Endothelial cell of umbilical vein (primary cell): ENCODE data around the gene ENAH. TPM values are rescaled to one million over a fixed set of nuclear protein-coding genes. Genes with fewer than 3 reads are reported as not detected.

Experiments
- BruUV-seq: library from RNA; stranded (reverse); fragments of 400-500 nt; replicated peaks from 2 replicates; lab custom pipeline; 2021; lab: Mats Ljungman, UMichigan
- CTCF ChIA-PET: fragments of 300-600, 350-600 bp; sonication (Branson Sonifier 250); formaldehyde crosslinking; loops from one replicate; lab custom pipeline; 2021; ENCODE audit warnings: antibody characterized with exemption, inconsistent platforms; lab: Charles Lee
- POLR2A ChIA-PET: fragments of 300-600, 350-600 bp; sonication (Branson Sonifier 250); formaldehyde crosslinking; loops from one replicate; lab custom pipeline; 2021; ENCODE audit warnings: antibody characterized with exemption, inconsistent platforms; lab: Charles Lee
- DNase-seq: peaks from one replicate; pipeline ENCODE4 v3.0.0-alpha.2; 2011; ENCODE audit warnings: low read depth, low spot score
- FAIRE-seq: peaks from 2 replicates; lab custom pipeline; 2011; peaks lifted over from hg19 to GRCh38; lab: Jason Lieb, UNC
- H2AFZ ChIP-seq: 2 replicates; pipeline ENCODE4 v1.6.0; 2012; ENCODE audit warnings: low read depth, low read length, control low read depth, inconsistent platforms
- H3K27ac ChIP-seq: 2 replicates; pipeline ENCODE4 v1.5.1; 2011; ENCODE audit warnings: low read depth, mild to moderate bottlenecking, control low read depth, low read length, moderate library complexity; ENCODE audit not compliant: insufficient read depth
- H3K27me3 ChIP-seq, 2 experiments: 2 replicates each; pipeline versions ENCODE4 v1.6.0 to v1.6.1; 2011; ENCODE audit warnings: low read length in 2 of 2, mixed read lengths in 1 of 2; ENCODE audit not compliant: control insufficient read depth in 2 of 2, insufficient read depth in 2 of 2
- H3K36me3 ChIP-seq, 2 experiments: 2 replicates in 1 of 2; 3 replicates in 1 of 2; pipeline ENCODE4 v1.5.1; 2011; ENCODE audit warnings: low read length in 2 of 2, mild to moderate bottlenecking in 1 of 2, moderate library complexity in 1 of 2; ENCODE audit not compliant: control insufficient read depth in 2 of 2, insufficient read depth in 2 of 2; ENCODE audit errors: extremely low read depth in 1 of 2
- H3K4me1 ChIP-seq: 3 replicates; pipeline ENCODE4 v1.5.1; 2011; ENCODE audit warnings: mild to moderate bottlenecking, low read length; ENCODE audit not compliant: control insufficient read depth, insufficient read depth; ENCODE audit errors: extremely low read depth
- H3K4me2 ChIP-seq: 2 replicates; pipeline ENCODE4 v1.6.1; 2011; ENCODE audit warnings: low read length, control low read depth, mixed read lengths; ENCODE audit not compliant: insufficient read depth
- H3K4me3 ChIP-seq, 3 experiments: fragments of 200-600 bp in 1 of 3; sonication (generic), shearing (Covaris generic) in 1 of 3; replicated peaks in 1 of 3; 2 replicates each; pipeline ENCODE4 v1.5.1; 2011 to 2016; ENCODE audit warnings: control low read depth in 3 of 3, low read length in 3 of 3, mild to moderate bottlenecking in 2 of 3, inconsistent platforms in 1 of 3, low read depth in 1 of 3, moderate library complexity in 1 of 3; ENCODE audit not compliant: insufficient read depth in 1 of 3
- H3K79me2 ChIP-seq: 2 replicates; pipeline ENCODE4 v1.6.0; 2012; ENCODE audit warnings: low read length, inconsistent platforms; ENCODE audit not compliant: control insufficient read depth, insufficient read depth
- H3K9ac ChIP-seq: replicated peaks from 2 replicates; pipeline ENCODE3; 2011; ENCODE audit warnings: low read length, control low read depth; ENCODE audit not compliant: insufficient read depth; ENCODE audit errors: extremely low read depth
- H3K9me1 ChIP-seq: replicated peaks from 3 replicates; pipeline ENCODE4 v1.6.0; 2011; ENCODE audit warnings: mild to moderate bottlenecking, low read length; ENCODE audit not compliant: control insufficient read depth, insufficient read depth; ENCODE audit errors: extremely low read depth
- H3K9me3 ChIP-seq: replicated peaks from 2 replicates; pipeline ENCODE4 v1.5.1; 2012; ENCODE audit warnings: low read length, inconsistent platforms; ENCODE audit not compliant: control insufficient read depth, insufficient read depth
- H4K20me1 ChIP-seq: replicated peaks from 2 replicates; pipeline ENCODE3; 2011; ENCODE audit warnings: mild to moderate bottlenecking, low read length; ENCODE audit not compliant: control insufficient read depth, insufficient read depth; ENCODE audit errors: extremely low read depth
- CTCF ChIP-seq, 2 donors: IDR thresholded peaks; 1 replicate in 1 of 2; 2 replicates in 1 of 2; pipeline ENCODE4 v1.5.1; 2011; ENCODE audit warnings: low read length in 2 of 2, mild to moderate bottlenecking in 2 of 2, moderate library complexity in 2 of 2, control low read depth in 1 of 2, inconsistent platforms in 1 of 2, low read depth in 1 of 2; ENCODE audit not compliant: insufficient read depth in 1 of 2; ENCODE audit errors: extremely low read depth in 1 of 2
- EZH2 ChIP-seq: IDR thresholded peaks from 2 replicates; pipeline ENCODE4 v1.6.1; 2012; ENCODE audit warnings: borderline replicate concordance, low read depth, mild to moderate bottlenecking, moderate library complexity, low read length, inconsistent platforms; ENCODE audit not compliant: severe bottlenecking
- GATA2 ChIP-seq: IDR thresholded peaks from 2 replicates; pipeline ENCODE4 v1.7.0; 2011; ENCODE audit warnings: low read depth, mild to moderate bottlenecking, moderate library complexity, mixed read lengths, low read length; ENCODE audit not compliant: insufficient read length, insufficient read depth
- JUN ChIP-seq: IDR thresholded peaks from 2 replicates; pipeline ENCODE4 v1.6.1; 2011; ENCODE audit warnings: borderline replicate concordance, low read depth; ENCODE audit not compliant: insufficient read length, insufficient read depth
- MAX ChIP-seq: IDR thresholded peaks from 2 replicates; pipeline ENCODE4 v1.6.1; 2011; ENCODE audit not compliant: insufficient read depth, insufficient read length
- MYC ChIP-seq: IDR thresholded peaks from one replicate; pipeline ENCODE4 v1.6.1; 2011; ENCODE audit warnings: mild to moderate bottlenecking, low read depth, low read length
- POLR2AphosphoS5 ChIP-seq: IDR thresholded peaks from 2 replicates; pipeline ENCODE4 v1.6.1; 2012; ENCODE audit warnings: low read depth, mild to moderate bottlenecking, control low read depth, low read length, moderate library complexity; ENCODE audit not compliant: insufficient read depth
- dilution Hi-C: fragments of 300-500 bp; cut with MboI; formaldehyde crosslinking; loops from one replicate; pipeline ENCODE4 v1.15.0; 2019; ENCODE audit warnings: low sequenced_read_pairs; ENCODE audit not compliant: extremely low pct_ligation_motif_present
- intact Hi-C: fragments of 100-400 bp; cut with micrococcal nuclease; formaldehyde crosslinking; loops from one replicate; pipeline ENCODE4 v1.10.0; 2022
- polyA plus RNA-seq, 4 experiments: library from polyadenylated mRNA; depleted of rRNA in 3 of 4; stranded (reverse) in 3 of 4; unstranded in 1 of 4; fragments of >200 nt; gene quantifications; 2 replicates each; pipeline versions ENCODE4 v1.2.1 to v1.2.3, GENCODE V29; 2011 to 2012; ENCODE audit warnings: missing spikeins in 1 of 4
- total RNA-seq: library from RNA; stranded (reverse); gene quantifications from 2 replicates; pipeline ENCODE4 v1.2.3, GENCODE V29; 2021

The ENAH gene
- total and polyA plus RNA-seq, 2 donors (not counting 3 experiments of a cell fraction or from before 2014, with no cell fraction given), result 19.9 to 95.6 TPM

- no TSS peak for BruUV-seq
- H3K79me2 ChIP-seq, result peaks cover 76% of the 10 kb centered on the region
- H3K9me3 ChIP-seq, result no peaks in the 10 kb centered on the region
- no peaks in the 10 kb centered on the region for H3K36me3 ChIP-seq
- CTCF ChIA-PET, result no interaction called here
- no peak overlapping the region for H3K4me2 ChIP-seq
- POLR2A ChIA-PET, result interaction anchor here (0.7 kb wide), 1 partner anchor 10 kb away, joined by 3 read pairs; no protein-coding TSS in a partner anchor
- no peak for DNase-seq
- H3K4me1 ChIP-seq, result peaks cover 3% of the 10 kb centered on the region
- H3K27ac ChIP-seq, result no peak overlapping the region
- intact Hi-C loops (no loop called here), dilution Hi-C loops (no loop called here)
- no peaks in the 10 kb centered on the region for H3K9me1 ChIP-seq
- H3K9ac ChIP-seq, result no peak overlapping the region
- TF ChIP-seq EZH2, result no peak
- no peak for TF ChIP-seq MAX
- TF ChIP-seq CTCF (IDR thresholded peaks at IDR 0.05; ENCODE audit: extremely low read depth in 1 of 2, insufficient read depth in 1 of 2, low read depth in 1 of 2, low read length in 2 of 2), result no peak
- TF ChIP-seq GATA2, result no peak
- no peak for TF ChIP-seq POLR2AphosphoS5
- TF ChIP-seq MYC, result no peak
- no peak for TF ChIP-seq JUN
- no peaks in the 10 kb centered on the region for H3K27me3 ChIP-seq
- H3K4me3 ChIP-seq, result no peak overlapping the region
- no peak for FAIRE-seq
- no peaks in the 10 kb centered on the region for H4K20me1 ChIP-seq
- no peak overlapping the region for H2AFZ ChIP-seq
These were observed 7.6 kb downstream of the ENAH start for GRCh38 chr1:225645194-225645895.
